ENCODE results near the gene EWSR1. TPM values are rescaled to one million over a fixed set of nuclear protein-coding genes. Genes with fewer than 3 reads are reported as not detected.

EWSR1 gene
- total RNA-seq, 4 donors from 2014 or later = 128 to 169 (median 149) TPM

GRCh38 chr22:29256606-29257325, 11.3 kb upstream of the EWSR1 start:
- peak in 1 of 2 donors; percentile 72 for DNase-seq (ENCODE audit: low spot score in 2 of 2)
- no peak overlapping the region for H3K4me3 ChIP-seq (ENCODE audit: low read depth, poor library complexity, severe bottlenecking)
- no peak for TF ChIP-seq POLR2A (IDR thresholded peaks at IDR 0.05)
- no peak for TF ChIP-seq CTCF (IDR thresholded peaks at IDR 0.05)
- intact Hi-C loops (cut with DNase I; ENCODE audit: low total_unique reads) = no loop called here
- WGBS, 2 donors = 87 to 94% methylated on average over 8 of the region's 8 CpGs

DNA sequence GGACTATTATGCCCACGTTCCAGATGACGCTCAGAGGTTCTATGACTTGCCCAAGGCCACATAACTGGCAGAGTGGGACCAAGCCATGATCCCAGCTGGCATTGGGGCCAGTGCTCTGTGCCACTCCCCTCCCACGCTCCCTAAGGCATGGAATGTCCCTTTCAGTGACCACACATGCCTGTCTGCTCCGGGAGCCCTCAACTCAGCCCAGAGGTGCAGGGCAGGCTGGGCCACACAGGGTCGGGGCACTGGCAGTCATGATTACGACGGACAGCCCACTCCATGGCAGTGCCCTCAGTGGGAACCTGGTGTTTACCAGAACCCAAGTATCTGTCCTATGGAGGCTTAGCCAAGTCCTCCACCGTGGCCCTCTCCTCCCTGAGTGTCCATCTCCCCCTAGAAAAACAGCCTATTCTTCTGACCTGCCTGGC, 10.3 kb upstream of the EWSR1 start:
- WGBS, 2 donors = 71 to 91% methylated on average over 5 to 8 of the region's 8 CpGs
- DNase-seq (ENCODE audit: low spot score in 2 of 2) = peak in 1 of 2 donors; percentile 64
- H3K4me3 ChIP-seq (ENCODE audit: low read depth, poor library complexity, severe bottlenecking) = no peak overlapping the region
- no peak for TF ChIP-seq POLR2A (IDR thresholded peaks at IDR 0.05)
- TF ChIP-seq CTCF (IDR thresholded peaks at IDR 0.05) = no peak
- intact Hi-C loops (cut with DNase I; ENCODE audit: low total_unique reads) = no loop called here

- peak in 1 of 2 donors; percentile 69 for DNase-seq (ENCODE audit: low spot score in 2 of 2)
- intact Hi-C loops (cut with DNase I; ENCODE audit: low total_unique reads) = no loop called here
- H3K4me3 ChIP-seq (ENCODE audit: low read depth, poor library complexity, severe bottlenecking) = no peak overlapping the region
- WGBS, 2 donors = 92 to 95% methylated on average over 11 to 16 of the region's 17 CpGs
- TF ChIP-seq CTCF (IDR thresholded peaks at IDR 0.05) (no peak), POLR2A (IDR thresholded peaks at IDR 0.05) (no peak)
Measured at GRCh38 chr22:29258407-29259252, 9.4 kb upstream of the EWSR1 start.

DNA sequence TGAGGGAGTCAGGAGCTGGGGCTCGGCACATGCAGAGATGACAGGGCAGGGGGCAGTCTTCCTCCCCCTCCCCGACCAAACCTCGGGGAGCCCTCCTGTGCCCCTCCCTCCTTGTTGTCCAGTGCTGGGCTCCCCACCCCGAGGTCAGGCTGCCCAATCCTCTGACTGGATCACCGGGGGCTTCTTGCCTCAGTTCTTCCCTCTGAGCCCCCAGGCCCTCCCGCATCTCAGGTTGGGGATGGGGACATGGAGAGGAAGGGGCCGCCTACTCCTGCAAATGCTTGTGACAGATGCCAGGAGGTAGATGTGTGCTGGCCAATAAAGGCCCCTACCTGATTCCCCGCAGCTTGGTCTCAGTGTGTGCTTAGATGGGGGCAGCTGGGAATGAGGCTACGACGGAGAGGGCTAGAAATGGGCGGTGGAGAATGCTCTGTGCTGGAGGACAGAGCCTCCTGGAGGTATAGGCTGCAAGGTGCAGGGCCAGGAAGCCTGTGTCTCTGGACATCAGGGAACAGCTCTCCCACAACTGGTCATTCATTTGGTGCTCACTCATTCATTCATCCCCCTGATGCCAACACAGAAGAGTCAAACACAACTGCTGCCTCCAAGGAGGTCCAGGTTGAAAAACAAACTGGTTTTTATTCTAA, 8.7 kb upstream of the EWSR1 start:
- intact Hi-C loops (cut with DNase I; ENCODE audit: low total_unique reads) = no loop called here
- no peak overlapping the region for H3K4me3 ChIP-seq (ENCODE audit: low read depth, poor library complexity, severe bottlenecking)
- 80 to 82% methylated on average over 10 to 11 of the region's 11 CpGs for WGBS, 2 donors

More for the DNA sequence above, 8.7 kb upstream of the EWSR1 start:
- TF ChIP-seq CTCF (IDR thresholded peaks at IDR 0.05) = no peak
- peak in 1 of 2 donors; percentile 59 for DNase-seq (ENCODE audit: low spot score in 2 of 2)
